HG02981 (cell line): ENCODE data around the gene MAP3K5.

Source experiments
- ATAC-seq: cut with Tn5 transposase; IDR thresholded peaks from one replicate; pipeline ENCODE4 v1.9.1; 2021; ENCODE audit warnings: mild to moderate bottlenecking, moderate library complexity; ENCODE audit not compliant: unreplicated experiment

MAP3K5 gene

GRCh38 chr6:136614350-136614749, 177.9 kb downstream of the MAP3K5 start:
- ATAC-seq = no peak

GRCh38 chr6:136613477-136613876, 178.8 kb downstream of the MAP3K5 start:
- no peak for ATAC-seq

GRCh38 chr6:136612666-136613389, 179.4 kb downstream of the MAP3K5 start:
- ATAC-seq = no peak

DNA sequence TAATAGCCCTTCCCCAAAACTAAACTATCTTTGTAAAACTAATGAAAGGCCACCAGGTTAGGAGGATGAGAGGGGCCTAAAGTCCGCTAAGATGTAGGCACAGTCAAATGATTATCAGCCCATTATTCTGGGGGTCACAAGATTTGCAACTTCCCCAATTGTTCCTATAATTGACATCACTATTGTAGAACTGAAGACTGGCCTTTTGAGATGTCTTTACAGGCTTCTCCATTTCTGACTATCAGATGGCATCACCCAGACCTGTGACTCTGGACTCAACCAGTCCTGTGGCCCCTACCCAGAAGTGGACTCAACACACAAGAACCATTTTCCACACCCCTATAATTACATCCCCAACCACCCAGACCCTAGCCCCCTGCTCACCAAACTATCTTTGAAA, 180.5 kb downstream of the MAP3K5 start:
- no peak for ATAC-seq

- ATAC-seq = no peak
Measured at GRCh38 chr6:136611133-136611532, 181.1 kb downstream of the MAP3K5 start.

DNA sequence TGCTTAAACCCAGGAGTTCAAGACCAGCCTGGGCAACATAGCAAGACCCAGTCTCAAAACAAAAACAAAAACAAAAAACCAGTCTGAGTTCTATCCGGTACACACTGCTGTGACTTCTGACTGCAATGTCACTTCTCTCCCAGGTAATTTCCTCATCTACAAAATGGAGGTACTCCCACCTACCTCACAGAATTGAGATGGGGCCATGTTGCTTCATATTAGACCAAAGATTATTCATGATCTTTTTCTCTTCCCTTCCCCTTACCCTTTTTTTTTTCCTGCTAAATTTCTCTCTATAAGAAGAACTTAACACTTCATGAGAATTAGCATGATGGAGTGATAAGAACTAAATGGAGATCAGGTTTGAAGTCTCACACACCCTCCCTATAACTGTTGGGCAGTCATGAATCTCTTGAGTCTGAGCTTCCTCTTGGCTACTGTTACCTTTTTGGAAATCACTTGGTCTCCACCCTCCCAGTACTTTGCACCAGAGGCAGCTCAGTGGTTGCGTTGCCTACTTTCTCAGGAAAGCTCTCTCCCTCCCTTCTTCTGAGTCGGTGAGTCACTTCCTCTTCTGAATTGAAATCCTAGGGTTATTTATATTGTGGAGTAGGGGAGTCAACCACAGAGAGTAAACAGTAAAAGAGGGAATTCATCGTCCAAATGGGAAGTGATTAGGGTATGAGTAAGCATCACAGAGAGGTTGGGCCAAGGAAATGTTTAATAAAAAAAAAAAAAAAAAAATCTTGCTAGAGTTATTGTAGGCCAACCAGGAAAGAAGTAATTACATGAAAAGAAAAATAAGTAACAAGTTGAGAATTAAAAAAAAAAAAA, 182.2 kb downstream of the MAP3K5 start:
- no peak for ATAC-seq

DNA sequence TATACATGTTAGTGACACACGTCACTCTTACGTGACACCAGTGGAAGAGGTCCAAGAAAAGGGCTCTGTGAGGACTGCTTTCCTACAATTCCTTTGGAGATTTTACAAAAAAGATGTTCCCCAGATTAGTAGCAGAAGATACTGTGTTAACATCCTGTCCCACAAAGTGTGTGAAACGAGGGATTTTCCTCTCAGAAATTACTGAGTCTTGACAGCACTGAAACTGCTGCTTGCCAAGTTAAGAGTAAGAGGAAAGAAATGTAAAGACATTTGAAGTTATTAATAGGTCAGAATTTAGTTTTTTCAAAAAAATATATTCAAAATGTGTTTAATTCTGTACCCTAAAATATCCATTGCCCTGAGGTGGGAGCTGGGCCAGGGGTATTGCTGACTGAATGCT, 183.3 kb downstream of the MAP3K5 start:
- ATAC-seq = no peak

DNA sequence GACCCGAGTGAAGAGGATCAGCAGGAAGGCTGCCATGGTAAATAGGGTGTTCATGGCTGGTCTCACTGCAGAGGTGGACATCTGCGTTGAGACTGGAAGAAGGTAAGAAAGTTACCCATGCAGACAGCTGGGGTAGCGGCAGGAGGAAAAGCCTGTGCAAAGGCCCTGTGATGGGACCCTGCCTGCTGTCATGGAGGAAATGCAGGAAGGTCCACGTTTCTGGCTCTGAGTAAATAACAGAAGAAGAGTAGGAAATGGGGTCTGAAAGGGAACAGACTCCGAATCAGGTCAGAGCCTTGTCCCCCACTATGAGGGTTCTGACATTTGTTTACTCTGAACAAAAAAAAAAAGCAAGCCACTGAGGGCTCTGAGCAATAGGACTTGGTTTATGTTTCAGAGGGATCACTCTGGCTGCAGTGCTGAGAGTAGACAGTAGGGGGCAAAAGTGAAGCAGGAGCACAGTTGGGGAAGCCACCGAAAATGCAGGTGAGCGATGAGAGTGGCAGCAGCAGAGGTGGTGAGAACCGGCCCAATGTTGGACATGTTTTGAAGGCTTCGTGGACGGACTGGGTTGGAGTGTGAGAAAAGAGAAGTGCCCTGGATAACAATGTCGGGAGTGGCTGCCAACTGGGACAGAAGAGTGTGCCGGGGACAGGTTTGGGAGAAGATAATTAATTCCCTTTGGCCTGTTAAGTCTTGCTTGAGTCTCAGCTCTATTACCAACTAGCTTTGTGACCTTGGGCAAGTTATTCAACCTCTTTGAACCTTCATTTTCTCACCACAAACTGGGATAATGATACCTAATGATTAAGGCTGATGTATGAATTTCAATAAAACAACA, 184.1 kb downstream of the MAP3K5 start:
- peak; percentile 89 for ATAC-seq

- ATAC-seq = no peak
Measured at GRCh38 chr6:136607204-136607931, 184.9 kb downstream of the MAP3K5 start.

GRCh38 chr6:136604928-136605510, 187.3 kb downstream of the MAP3K5 start:
- ATAC-seq = no peak

DNA sequence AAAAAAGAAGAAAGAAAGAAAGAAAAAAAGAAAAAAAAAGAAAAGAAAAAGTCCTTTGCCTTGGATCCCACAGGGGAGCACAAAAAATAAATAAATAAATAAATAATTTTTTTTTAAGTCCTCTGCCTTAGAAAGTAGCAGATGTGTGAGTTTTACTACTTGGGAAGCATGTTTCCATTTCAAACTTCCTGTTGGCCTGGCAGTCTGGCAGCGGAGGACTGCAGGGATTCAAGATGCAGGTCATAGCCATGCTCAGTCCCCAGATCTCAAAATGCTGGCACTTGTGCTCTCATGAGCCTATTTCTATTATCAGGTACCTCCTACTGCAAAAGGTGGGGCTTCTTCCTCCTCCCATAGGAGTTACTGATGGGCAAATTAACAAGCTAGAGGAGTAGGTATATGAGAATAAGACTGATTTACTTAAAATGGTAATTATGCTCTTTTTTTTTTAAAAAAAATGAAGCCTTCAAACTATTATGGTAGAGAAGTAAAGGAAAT, 187.9 kb downstream of the MAP3K5 start:
- ATAC-seq = no peak

GRCh38 chr6:136600818-136601217, 191.5 kb downstream of the MAP3K5 start:
- no peak for ATAC-seq

GRCh38 chr6:136599329-136600011, 192.8 kb downstream of the MAP3K5 start:
- no peak for ATAC-seq

GRCh38 chr6:136598048-136598447, 194.2 kb downstream of the MAP3K5 start:
- ATAC-seq = no peak

GRCh38 chr6:136594671-136595070, 197.6 kb downstream of the MAP3K5 start:
- no peak for ATAC-seq

DNA sequence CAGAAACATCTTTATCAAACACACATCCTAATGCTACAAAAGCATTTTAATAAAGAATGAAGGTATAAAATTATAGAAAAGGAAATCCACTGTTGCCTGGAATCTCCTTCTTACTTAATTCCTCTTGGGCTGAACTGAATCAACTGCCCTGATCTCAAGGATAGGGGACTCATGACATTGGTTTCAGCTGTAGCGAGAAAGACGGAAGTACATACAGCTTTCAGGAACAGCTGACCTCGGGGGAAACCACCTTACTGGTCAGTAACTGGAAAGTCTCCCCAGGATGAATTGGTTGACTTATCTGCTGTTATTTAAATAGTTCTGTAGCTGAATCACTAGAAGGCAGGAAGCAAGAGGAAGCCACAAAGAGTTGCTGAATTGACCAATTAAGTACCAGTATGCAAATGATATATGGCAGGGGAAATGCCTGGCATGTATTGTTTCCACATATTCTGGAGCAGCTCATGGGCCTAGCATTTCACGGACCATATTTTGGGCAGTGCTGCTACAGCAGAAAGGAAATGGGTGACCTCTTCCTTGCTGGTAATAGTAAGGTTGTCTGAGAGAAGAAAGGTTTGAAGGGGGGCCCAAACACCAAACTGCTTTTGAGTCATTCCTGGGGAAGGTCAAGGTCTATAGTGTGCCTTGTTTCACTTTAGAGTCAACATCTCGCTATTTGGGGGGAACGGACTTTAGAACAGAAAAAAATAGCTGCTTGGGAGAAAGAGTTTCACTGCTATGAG, 198.4 kb downstream of the MAP3K5 start:
- peak; percentile 98 for ATAC-seq

GRCh38 chr6:136592930-136593673, 199.2 kb downstream of the MAP3K5 start:
- ATAC-seq = no peak

DNA sequence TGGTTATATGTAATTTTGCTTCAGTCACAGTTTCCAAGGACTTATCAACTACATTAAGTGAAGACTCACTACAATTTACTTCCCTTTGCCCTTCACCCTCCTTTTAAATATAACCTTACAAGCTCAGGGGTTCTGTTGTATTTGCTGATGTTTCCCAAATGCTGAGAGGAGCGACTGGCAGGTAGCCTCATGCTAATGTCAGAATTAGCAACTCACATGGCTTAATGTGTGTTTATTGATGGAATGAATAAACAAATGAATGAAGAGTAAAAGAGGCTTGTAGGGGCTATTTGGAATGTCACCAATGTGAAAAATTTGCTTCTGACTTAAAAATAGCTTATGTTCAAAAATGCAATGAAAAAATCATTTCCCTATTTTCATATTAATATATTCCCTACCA, 200.7 kb downstream of the MAP3K5 start:
- no peak for ATAC-seq
